ENCODE data around the gene SWAP70.
A peak's percentile ranks its signal among the peaks of the same experiment; 100 is the strongest.

Gene SWAP70

DNA sequence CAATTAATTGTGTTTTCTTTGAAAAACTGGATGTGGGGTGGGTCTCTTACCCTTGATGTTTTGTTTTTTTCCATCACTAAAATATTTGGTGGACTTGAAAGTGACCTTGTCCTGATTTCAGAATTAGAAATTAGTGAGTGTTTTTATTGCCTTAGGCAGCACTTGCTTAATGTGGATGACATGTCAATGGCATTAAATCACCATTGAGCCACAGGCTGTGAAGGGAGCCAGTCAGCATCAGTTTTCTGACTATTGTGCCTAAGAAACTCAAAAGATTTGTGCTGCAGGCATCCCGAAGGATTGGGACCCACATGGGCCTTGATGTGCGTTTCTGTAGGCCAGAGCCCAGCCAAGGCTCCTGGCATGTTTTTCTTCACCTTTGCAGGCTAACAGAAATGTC, 53.8 kb downstream of the SWAP70 start:
- H3K4me3 ChIP-seq (ENCODE audit: low read length, poor library complexity, severe bottlenecking) = no peak overlapping the region
- peaks cover 18% of the 10 kb centered on the region; the same call in 1 of the 2 replicates for H3K36me3 ChIP-seq (ENCODE audit: insufficient read depth, low read length)
- no peaks in the 10 kb centered on the region for H3K79me2 ChIP-seq (ENCODE audit: insufficient read depth, low read length)
- H2AFZ ChIP-seq (ENCODE audit: low read length) = no peak overlapping the region
- peaks cover 29% of the 10 kb centered on the region for H3K4me1 ChIP-seq (ENCODE audit: insufficient read depth, low read length, poor library complexity, severe bottlenecking)
- no peak overlapping the region for H3K9ac ChIP-seq (ENCODE audit: low read depth, low read length, poor library complexity, severe bottlenecking)
- peaks cover 5% of the 10 kb centered on the region; the same call in 1 of the 2 replicates for H3K9me3 ChIP-seq (ENCODE audit: insufficient read depth, low read depth, low read length)
- H3K9me2 ChIP-seq (replicated peaks; ENCODE audit: low read depth, low read length) = no peaks in the 10 kb centered on the region
- TF ChIP-seq, protein P1, sequence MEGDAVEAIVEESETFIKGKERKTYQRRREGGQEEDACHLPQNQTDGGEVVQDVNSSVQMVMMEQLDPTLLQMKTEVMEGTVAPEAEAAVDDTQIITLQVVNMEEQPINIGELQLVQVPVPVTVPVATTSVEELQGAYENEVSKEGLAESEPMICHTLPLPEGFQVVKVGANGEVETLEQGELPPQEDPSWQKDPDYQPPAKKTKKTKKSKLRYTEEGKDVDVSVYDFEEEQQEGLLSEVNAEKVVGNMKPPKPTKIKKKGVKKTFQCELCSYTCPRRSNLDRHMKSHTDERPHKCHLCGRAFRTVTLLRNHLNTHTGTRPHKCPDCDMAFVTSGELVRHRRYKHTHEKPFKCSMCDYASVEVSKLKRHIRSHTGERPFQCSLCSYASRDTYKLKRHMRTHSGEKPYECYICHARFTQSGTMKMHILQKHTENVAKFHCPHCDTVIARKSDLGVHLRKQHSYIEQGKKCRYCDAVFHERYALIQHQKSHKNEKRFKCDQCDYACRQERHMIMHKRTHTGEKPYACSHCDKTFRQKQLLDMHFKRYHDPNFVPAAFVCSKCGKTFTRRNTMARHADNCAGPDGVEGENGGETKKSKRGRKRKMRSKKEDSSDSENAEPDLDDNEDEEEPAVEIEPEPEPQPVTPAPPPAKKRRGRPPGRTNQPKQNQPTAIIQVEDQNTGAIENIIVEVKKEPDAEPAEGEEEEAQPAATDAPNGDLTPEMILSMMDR (conservative IDR thresholded peaks at IDR 0.05; ENCODE audit: low read length) = no peak
- TF ChIP-seq EZH2phosphoT487 (IDR thresholded peaks at IDR 0.05; ENCODE audit: borderline replicate concordance) = no peak
- no peaks in the 10 kb centered on the region for H3F3A ChIP-seq (ENCODE audit: low read depth)
- H4K20me1 ChIP-seq (ENCODE audit: insufficient read depth, low read length, poor library complexity, severe bottlenecking) = no peaks in the 10 kb centered on the region
- H3K4me2 ChIP-seq (ENCODE audit: low read depth, low read length, poor library complexity, severe bottlenecking) = no peak overlapping the region
- no peaks in the 10 kb centered on the region for H3K27me3 ChIP-seq (ENCODE audit: insufficient read depth, low read length, poor library complexity, severe bottlenecking)

DNA sequence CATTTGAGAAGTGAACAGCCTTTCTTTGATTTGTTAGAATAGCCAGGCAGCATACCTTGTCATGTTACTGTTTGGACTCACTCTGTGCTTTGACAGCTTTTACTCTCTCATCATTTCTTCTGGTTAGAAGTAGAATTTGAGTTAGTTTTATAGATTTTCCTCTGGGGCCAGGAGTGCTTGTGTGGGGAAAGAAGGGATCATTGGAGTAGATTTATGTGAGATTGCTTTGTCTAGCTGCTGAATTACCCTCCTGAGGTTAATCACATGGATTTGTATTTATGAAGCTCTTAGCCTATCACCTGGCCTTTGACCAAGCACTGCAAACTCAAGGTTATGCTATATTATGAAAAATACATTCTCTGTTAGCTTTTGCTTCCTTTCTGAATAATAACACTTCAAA, 54.3 kb downstream of the SWAP70 start:
- Histone ChIP-seq H3K4me3 (ENCODE audit: low read length, poor library complexity, severe bottlenecking) (no peak overlapping the region), H3K9me3 (ENCODE audit: insufficient read depth, low read depth, low read length) (peaks cover 5% of the 10 kb centered on the region; the same call in 1 of the 2 replicates), H3K9ac (ENCODE audit: low read depth, low read length, poor library complexity, severe bottlenecking) (no peak overlapping the region), H3K79me2 (ENCODE audit: insufficient read depth, low read length) (no peaks in the 10 kb centered on the region), H3F3A (ENCODE audit: low read depth) (no peaks in the 10 kb centered on the region), H2AFZ (ENCODE audit: low read length) (no peak overlapping the region), H4K20me1 (ENCODE audit: insufficient read depth, low read length, poor library complexity, severe bottlenecking) (no peaks in the 10 kb centered on the region), H3K4me2 (ENCODE audit: low read depth, low read length, poor library complexity, severe bottlenecking) (no peak overlapping the region), H3K9me2 (replicated peaks; ENCODE audit: low read depth, low read length) (no peaks in the 10 kb centered on the region), H3K27me3 (ENCODE audit: insufficient read depth, low read length, poor library complexity, severe bottlenecking) (no peaks in the 10 kb centered on the region), H3K36me3 (ENCODE audit: insufficient read depth, low read length) (peaks cover 18% of the 10 kb centered on the region; the same call in 1 of the 2 replicates), H3K4me1 (ENCODE audit: insufficient read depth, low read length, poor library complexity, severe bottlenecking) (peaks cover 29% of the 10 kb centered on the region)
- TF ChIP-seq, protein P1 (conservative IDR thresholded peaks at IDR 0.05; ENCODE audit: low read length) = no peak
- TF ChIP-seq EZH2phosphoT487 (IDR thresholded peaks at IDR 0.05; ENCODE audit: borderline replicate concordance) = no peak

DNA sequence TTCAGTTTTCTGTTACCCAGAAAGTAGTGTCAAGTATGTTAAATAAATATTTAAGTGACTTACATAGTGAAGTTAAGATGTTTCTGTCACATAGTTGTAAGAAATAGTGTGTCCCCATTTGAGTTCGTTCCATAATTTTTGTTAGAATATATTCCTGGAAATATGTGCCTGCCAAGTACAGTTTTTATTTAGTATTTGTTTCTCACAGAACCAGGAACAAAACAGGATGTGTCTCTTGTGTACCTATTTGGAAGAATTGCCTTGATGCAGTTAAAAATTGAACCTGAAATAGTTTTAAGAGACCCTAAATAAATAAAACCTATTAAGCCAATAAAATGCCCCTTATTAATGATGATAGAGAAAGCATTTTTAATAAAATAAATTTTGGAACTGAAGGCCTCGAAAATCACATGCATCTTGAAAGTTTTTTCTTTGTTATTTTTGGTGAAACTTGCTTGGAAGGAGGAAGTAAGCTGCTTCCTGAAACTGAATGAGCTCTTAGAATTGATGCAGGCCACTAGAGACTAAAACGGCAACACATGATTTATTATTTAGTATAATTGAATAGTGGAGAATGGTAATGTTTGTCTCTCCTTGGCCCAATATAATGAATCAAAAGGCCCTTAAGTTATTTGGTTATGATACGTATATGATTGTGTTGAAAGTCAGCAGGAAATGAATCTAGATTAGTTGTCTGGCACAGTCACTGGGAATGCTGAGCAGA, 55.9 kb downstream of the SWAP70 start:
- Histone ChIP-seq H3K36me3 (ENCODE audit: insufficient read depth, low read length) (peaks cover 14% of the 10 kb centered on the region; the same call in 1 of the 2 replicates), H4K20me1 (ENCODE audit: insufficient read depth, low read length, poor library complexity, severe bottlenecking) (no peaks in the 10 kb centered on the region), H3K9ac (ENCODE audit: low read depth, low read length, poor library complexity, severe bottlenecking) (peak overlapping the region; percentile 57), H3K79me2 (ENCODE audit: insufficient read depth, low read length) (no peaks in the 10 kb centered on the region), H3K4me3 (ENCODE audit: low read length, poor library complexity, severe bottlenecking) (peak overlapping the region; percentile 42), H3F3A (ENCODE audit: low read depth) (no peaks in the 10 kb centered on the region), H3K9me3 (ENCODE audit: insufficient read depth, low read depth, low read length) (peaks cover 5% of the 10 kb centered on the region; the same call in 1 of the 2 replicates), H3K9me2 (replicated peaks; ENCODE audit: low read depth, low read length) (no peaks in the 10 kb centered on the region), H2AFZ (ENCODE audit: low read length) (peak overlapping the region; percentile 70), H3K4me2 (ENCODE audit: low read depth, low read length, poor library complexity, severe bottlenecking) (peak overlapping the region; percentile 68), H3K27me3 (ENCODE audit: insufficient read depth, low read length, poor library complexity, severe bottlenecking) (no peaks in the 10 kb centered on the region), H3K4me1 (ENCODE audit: insufficient read depth, low read length, poor library complexity, severe bottlenecking) (peaks cover 29% of the 10 kb centered on the region)
- TF ChIP-seq, protein P1 (conservative IDR thresholded peaks at IDR 0.05; ENCODE audit: low read length) = no peak
- no peak for TF ChIP-seq EZH2phosphoT487 (IDR thresholded peaks at IDR 0.05; ENCODE audit: borderline replicate concordance)
